ENCODE measurements around the gene UGP2.

Gene UGP2

DNA sequence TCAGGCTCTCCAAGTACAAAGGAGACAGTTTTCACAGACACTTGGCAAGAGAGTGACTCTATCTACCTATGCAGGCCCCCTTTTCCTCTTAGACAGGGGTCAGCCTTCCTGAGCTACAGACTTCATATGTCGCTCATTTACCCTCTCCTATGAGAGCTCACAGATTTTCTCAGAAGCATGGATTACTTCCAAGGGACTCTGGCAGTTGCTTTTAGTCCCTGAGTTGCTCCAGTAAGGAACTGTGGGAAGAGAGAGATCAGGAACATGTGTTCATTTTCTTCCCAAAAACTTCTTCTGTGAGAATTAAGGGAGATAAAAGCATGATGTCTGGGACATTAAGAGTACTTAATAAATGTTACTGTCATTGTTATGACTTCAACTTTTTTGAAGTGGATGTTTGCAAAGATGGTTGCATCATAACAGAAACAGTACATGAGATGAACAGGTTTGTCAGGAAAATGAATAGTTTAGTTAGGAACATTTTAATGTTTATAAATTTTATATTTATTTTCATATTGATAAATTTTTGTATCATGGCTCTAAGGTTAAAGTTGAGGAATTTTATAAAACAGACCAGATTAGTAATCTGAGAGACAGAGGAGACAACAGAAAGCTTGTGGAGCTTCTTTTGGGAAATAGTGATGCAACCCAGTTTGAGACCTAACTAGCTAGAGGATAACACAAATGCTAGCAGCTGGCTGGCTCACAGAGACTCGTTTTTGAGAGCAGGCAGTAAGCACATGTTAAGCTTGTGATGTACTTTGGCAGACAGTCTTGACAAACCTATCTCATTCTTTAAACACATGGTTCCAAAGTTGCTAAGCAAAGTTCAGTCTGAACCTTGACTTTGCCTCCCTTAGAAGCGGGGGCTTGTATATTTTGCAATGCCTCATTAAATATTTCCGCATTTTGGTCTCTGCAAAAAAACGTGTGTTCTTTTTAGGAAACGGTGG is 21.7 kb upstream of the UGP2 start:
- H3K4me3 ChIP-seq (IDR thresholded peaks at IDR 0.05; ENCODE audit: insufficient read depth, low read depth, low read length): no peak overlapping the region
- TF ChIP-seq, protein P1, sequence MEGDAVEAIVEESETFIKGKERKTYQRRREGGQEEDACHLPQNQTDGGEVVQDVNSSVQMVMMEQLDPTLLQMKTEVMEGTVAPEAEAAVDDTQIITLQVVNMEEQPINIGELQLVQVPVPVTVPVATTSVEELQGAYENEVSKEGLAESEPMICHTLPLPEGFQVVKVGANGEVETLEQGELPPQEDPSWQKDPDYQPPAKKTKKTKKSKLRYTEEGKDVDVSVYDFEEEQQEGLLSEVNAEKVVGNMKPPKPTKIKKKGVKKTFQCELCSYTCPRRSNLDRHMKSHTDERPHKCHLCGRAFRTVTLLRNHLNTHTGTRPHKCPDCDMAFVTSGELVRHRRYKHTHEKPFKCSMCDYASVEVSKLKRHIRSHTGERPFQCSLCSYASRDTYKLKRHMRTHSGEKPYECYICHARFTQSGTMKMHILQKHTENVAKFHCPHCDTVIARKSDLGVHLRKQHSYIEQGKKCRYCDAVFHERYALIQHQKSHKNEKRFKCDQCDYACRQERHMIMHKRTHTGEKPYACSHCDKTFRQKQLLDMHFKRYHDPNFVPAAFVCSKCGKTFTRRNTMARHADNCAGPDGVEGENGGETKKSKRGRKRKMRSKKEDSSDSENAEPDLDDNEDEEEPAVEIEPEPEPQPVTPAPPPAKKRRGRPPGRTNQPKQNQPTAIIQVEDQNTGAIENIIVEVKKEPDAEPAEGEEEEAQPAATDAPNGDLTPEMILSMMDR (conservative IDR thresholded peaks at IDR 0.05; ENCODE audit: low read depth, low read length): no peak

DNA sequence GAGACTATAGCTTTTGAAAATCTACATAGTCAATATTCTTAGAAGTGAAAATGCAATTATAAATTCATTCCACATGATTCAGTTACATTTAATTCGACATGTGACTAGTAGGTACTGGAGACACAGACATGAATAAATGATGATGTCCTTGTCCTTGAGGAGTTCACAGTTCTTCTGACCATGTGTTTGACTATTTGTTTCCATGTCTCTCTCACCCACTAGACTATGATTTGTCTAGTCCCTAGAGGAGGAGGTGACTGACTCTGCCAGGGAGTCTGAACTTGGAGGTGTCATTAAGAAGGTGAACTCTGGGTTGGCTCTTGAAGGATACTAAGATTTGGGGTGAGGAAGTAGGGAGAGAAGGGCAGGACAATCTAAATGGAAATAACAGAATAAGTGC is 20.7 kb upstream of the UGP2 start:
- Histone ChIP-seq H3K9ac (no peak overlapping the region), H4K20me1 (ENCODE audit: insufficient read depth) (no peaks in the 10 kb centered on the region), H3K27me3 (ENCODE audit: insufficient read depth, low read depth) (no peaks in the 10 kb centered on the region), H3K36me3 (ENCODE audit: insufficient read depth) (no peaks in the 10 kb centered on the region), H3K79me2 (ENCODE audit: insufficient read depth, low read depth) (no peaks in the 10 kb centered on the region), H3K27ac (no peak overlapping the region), H3K4me2 (no peak overlapping the region), H3K4me1 (ENCODE audit: low read depth, poor library complexity, severe bottlenecking) (no peaks in the 10 kb centered on the region), H3K4me3 (IDR thresholded peaks at IDR 0.05; ENCODE audit: insufficient read depth, low read depth, low read length) (no peak overlapping the region), H2AFZ (ENCODE audit: low read depth) (no peak overlapping the region)
- TF ChIP-seq, protein P1 (conservative IDR thresholded peaks at IDR 0.05; ENCODE audit: low read depth, low read length): no peak

More for the DNA sequence above, 21.7 kb upstream of the UGP2 start:
- H3K36me3 ChIP-seq (ENCODE audit: insufficient read depth): no peaks in the 10 kb centered on the region
- H3K27ac ChIP-seq: no peak overlapping the region
- no peaks in the 10 kb centered on the region for H4K20me1 ChIP-seq (ENCODE audit: insufficient read depth)
- no peaks in the 10 kb centered on the region for H3K27me3 ChIP-seq (ENCODE audit: insufficient read depth, low read depth)
- no peaks in the 10 kb centered on the region for H3K4me1 ChIP-seq (ENCODE audit: low read depth, poor library complexity, severe bottlenecking)
- H3K9ac ChIP-seq: no peak overlapping the region
- no peak overlapping the region for H2AFZ ChIP-seq (ENCODE audit: low read depth)
- no peak overlapping the region for H3K4me2 ChIP-seq
- no peaks in the 10 kb centered on the region for H3K79me2 ChIP-seq (ENCODE audit: insufficient read depth, low read depth)

DNA sequence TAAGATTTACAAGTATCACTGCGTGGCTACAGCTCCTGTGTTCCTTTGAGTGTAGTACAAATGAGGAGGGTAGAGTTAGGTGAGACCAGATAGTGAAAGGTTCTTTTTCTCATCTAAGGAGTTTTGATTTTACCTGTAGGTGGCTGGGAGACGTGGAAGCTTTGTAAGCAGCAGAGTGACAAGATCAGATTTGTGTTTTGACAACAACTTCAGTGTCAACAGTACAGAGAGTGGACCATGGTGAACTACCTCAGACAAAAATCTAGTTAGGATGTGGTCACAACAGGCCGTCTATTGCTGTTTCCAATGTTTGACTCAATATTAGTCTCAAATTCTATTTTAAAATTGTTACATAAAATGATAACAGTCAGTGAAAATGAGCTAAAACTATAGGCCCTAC is 20.3 kb upstream of the UGP2 start:
- Histone ChIP-seq H3K27me3 (ENCODE audit: insufficient read depth, low read depth) (no peaks in the 10 kb centered on the region), H4K20me1 (ENCODE audit: insufficient read depth) (no peaks in the 10 kb centered on the region), H3K36me3 (ENCODE audit: insufficient read depth) (no peaks in the 10 kb centered on the region), H3K27ac (no peak overlapping the region), H3K9ac (no peak overlapping the region), H3K4me1 (ENCODE audit: low read depth, poor library complexity, severe bottlenecking) (no peaks in the 10 kb centered on the region), H3K79me2 (ENCODE audit: insufficient read depth, low read depth) (no peaks in the 10 kb centered on the region), H3K4me3 (IDR thresholded peaks at IDR 0.05; ENCODE audit: insufficient read depth, low read depth, low read length) (no peak overlapping the region), H3K4me2 (no peak overlapping the region), H2AFZ (ENCODE audit: low read depth) (no peak overlapping the region)
- TF ChIP-seq, protein P1 (conservative IDR thresholded peaks at IDR 0.05; ENCODE audit: low read depth, low read length): no peak

DNA sequence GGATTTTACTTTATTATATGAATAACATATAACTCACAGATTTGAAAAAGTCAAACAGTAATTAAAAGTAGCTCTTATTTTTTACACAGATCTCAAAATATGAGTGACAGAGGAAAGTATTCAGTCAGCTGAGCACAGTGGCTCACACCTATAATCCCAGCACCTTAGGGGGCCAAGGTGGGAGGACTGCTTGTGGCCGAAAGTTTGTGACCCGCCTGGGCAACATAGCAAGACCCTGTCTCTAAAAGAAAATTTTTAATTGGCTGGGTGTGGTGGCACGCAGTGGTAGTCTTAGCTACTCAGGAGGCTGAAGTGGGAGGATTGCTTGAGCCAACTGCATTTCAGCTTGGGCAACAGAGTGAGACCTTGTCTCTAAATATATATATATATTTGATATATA is 19.2 kb upstream of the UGP2 start:
- no peak overlapping the region for H2AFZ ChIP-seq (ENCODE audit: low read depth)
- no peak overlapping the region for H3K27ac ChIP-seq
- no peaks in the 10 kb centered on the region for H3K27me3 ChIP-seq (ENCODE audit: insufficient read depth, low read depth)
- no peaks in the 10 kb centered on the region for H4K20me1 ChIP-seq (ENCODE audit: insufficient read depth)
- H3K9ac ChIP-seq: no peak overlapping the region
- TF ChIP-seq, protein P1 (conservative IDR thresholded peaks at IDR 0.05; ENCODE audit: low read depth, low read length): no peak
- H3K4me3 ChIP-seq (IDR thresholded peaks at IDR 0.05; ENCODE audit: insufficient read depth, low read depth, low read length): no peak overlapping the region
- no peaks in the 10 kb centered on the region for H3K79me2 ChIP-seq (ENCODE audit: insufficient read depth, low read depth)
- H3K4me1 ChIP-seq (ENCODE audit: low read depth, poor library complexity, severe bottlenecking): peaks cover 7% of the 10 kb centered on the region
- H3K36me3 ChIP-seq (ENCODE audit: insufficient read depth): no peaks in the 10 kb centered on the region
- H3K4me2 ChIP-seq: no peak overlapping the region

All from KMS-11 (cell line).